HepG2 (cell line): ENCODE measurements around the gene RIPK3. TPM values are rescaled to one million over a fixed set of nuclear protein-coding genes. Genes with fewer than 3 reads are reported as not detected.

Experiments used
- ARHGAP35 ChIP-seq: sonication (generic); formaldehyde crosslinking; IDR thresholded peaks from 2 replicates; pipeline ENCODE4 v1.9.0; 2022; ENCODE audit warnings: mild to moderate bottlenecking, inconsistent platforms, moderate library complexity, missing genetic modification reagents, borderline replicate concordance
- ATF1 ChIP-seq: IDR thresholded peaks from 2 replicates; pipeline ENCODE4 v1.6.1; 2016; ENCODE audit warnings: mild to moderate bottlenecking, control low read depth
- ATF5 ChIP-seq: sonication (generic); formaldehyde crosslinking; IDR thresholded peaks from 2 replicates; pipeline ENCODE4 v1.4.0; 2020; ENCODE audit warnings: mild to moderate bottlenecking, low read depth, missing genetic modification reagents
- CENPX ChIP-seq: sonication (generic); formaldehyde crosslinking; IDR thresholded peaks from 2 replicates; pipeline ENCODE4 v1.9.0; 2021; ENCODE audit warnings: mild to moderate bottlenecking, missing genetic modification reagents, moderate library complexity
- DR1 ChIP-seq: sonication (generic); formaldehyde crosslinking; IDR thresholded peaks from 2 replicates; pipeline ENCODE4 v1.8.0; 2021; ENCODE audit warnings: mild to moderate bottlenecking, missing genetic modification reagents, inconsistent platforms
- HDAC6 ChIP-seq: fragments of 200-600 bp; sonication (generic); IDR thresholded peaks from 2 replicates; pipeline ENCODE4 v1.7.0; 2017; ENCODE audit warnings: mild to moderate bottlenecking, antibody characterized with exemption, low read length, low read depth
- HIVEP1 ChIP-seq: sonication (generic); formaldehyde crosslinking; IDR thresholded peaks from 2 replicates; pipeline ENCODE4 v1.4.0; 2020; ENCODE audit warnings: mild to moderate bottlenecking, missing genetic modification reagents
- MIER2 ChIP-seq: IDR thresholded peaks from 2 replicates; pipeline ENCODE4 v1.6.1; 2016; ENCODE audit warnings: missing biosample characterization, missing genetic modification reagents
- PCBP1 ChIP-seq: fragments of 200-400 bp; formaldehyde crosslinking; IDR thresholded peaks from 2 replicates; pipeline ENCODE4 v1.6.1; 2017; ENCODE audit warnings: mild to moderate bottlenecking, low read depth, low read length, borderline replicate concordance
- PPARG ChIP-seq: conservative IDR thresholded peaks from 2 replicates; pipeline ENCODE4 v1.6.1; 2016; ENCODE audit warnings: missing biosample characterization, missing genetic modification reagents
- RXRA ChIP-seq: sonication (generic); formaldehyde crosslinking; IDR thresholded peaks from 2 replicates; pipeline ENCODE4 v1.5.1; 2020; ENCODE audit warnings: missing genetic modification reagents
- SRSF9 ChIP-seq: fragments of 200-400 bp; formaldehyde crosslinking; IDR thresholded peaks from 2 replicates; pipeline ENCODE4 v1.6.1; 2018; ENCODE audit warnings: borderline replicate concordance, mild to moderate bottlenecking, low read depth, low read length; ENCODE audit not compliant: insufficient read depth, poor library complexity, severe bottlenecking
- TAF15 ChIP-seq: fragments of 200-400 bp; formaldehyde crosslinking; IDR thresholded peaks from one replicate; pipeline ENCODE4 v1.6.1; 2018; ENCODE audit warnings: mild to moderate bottlenecking, low read depth, low read length; ENCODE audit not compliant: poor library complexity, severe bottlenecking
- TRIM24 ChIP-seq: sonication (generic); formaldehyde crosslinking; IDR thresholded peaks from 2 replicates; pipeline ENCODE4 v1.8.0; 2022; ENCODE audit warnings: mild to moderate bottlenecking, missing genetic modification reagents
- ZBTB1 ChIP-seq: sonication (generic); formaldehyde crosslinking; IDR thresholded peaks from 2 replicates; pipeline ENCODE4 v1.4.0; 2020; ENCODE audit warnings: missing genetic modification reagents, borderline replicate concordance
- ZBTB10 ChIP-seq: sonication (generic); formaldehyde crosslinking; IDR thresholded peaks from 2 replicates; pipeline ENCODE4 v1.4.0; 2020; ENCODE audit warnings: missing genetic modification reagents, borderline replicate concordance
- ZBTB21 ChIP-seq: sonication (generic); formaldehyde crosslinking; IDR thresholded peaks from 2 replicates; pipeline ENCODE4 v1.4.0; 2020; ENCODE audit warnings: missing genetic modification reagents
- ZFP36 ChIP-seq: fragments of 150-350 bp; IDR thresholded peaks from 2 replicates; pipeline ENCODE4 v1.6.1; 2018; ENCODE audit warnings: borderline replicate concordance, low read length, low read depth; ENCODE audit not compliant: partially characterized antibody
- ZNF234 ChIP-seq: sonication (generic); formaldehyde crosslinking; conservative IDR thresholded peaks from 2 replicates; pipeline ENCODE4 v1.5.1; 2020; ENCODE audit warnings: mild to moderate bottlenecking, missing genetic modification reagents
- ZNF296 ChIP-seq: sonication (generic); formaldehyde crosslinking; conservative IDR thresholded peaks from 2 replicates; pipeline ENCODE4 v1.5.0; 2020; ENCODE audit warnings: mild to moderate bottlenecking, missing genetic modification reagents
- ZNF329 ChIP-seq: sonication (generic); formaldehyde crosslinking; IDR thresholded peaks from 2 replicates; pipeline ENCODE4 v1.9.0; 2021; ENCODE audit warnings: low read depth, mild to moderate bottlenecking, missing genetic modification reagents
- ZNF446 ChIP-seq: sonication (generic); formaldehyde crosslinking; IDR thresholded peaks from 2 replicates; pipeline ENCODE4 v1.5.0; 2020; ENCODE audit warnings: mild to moderate bottlenecking, missing genetic modification reagents
- ZNF619 ChIP-seq: sonication (generic); formaldehyde crosslinking; IDR thresholded peaks from 2 replicates; pipeline ENCODE4 v1.4.0; 2020; ENCODE audit warnings: mild to moderate bottlenecking, missing genetic modification reagents
- polyA plus RNA-seq, 8 experiments: library from polyadenylated mRNA; depleted of rRNA in 3 of 8; stranded (reverse) in 7 of 8; unstranded in 1 of 8; fragments of >200 nt; fragmentation: Illumina TruSeq in 4 of 8; extraction: Trizol in 4 of 8; gene quantifications; 2 replicates each; pipeline versions ENCODE4 v1.2.1 to v1.2.3, GENCODE V29; 2011 to 2016; ENCODE audit warnings: low read depth in 4 of 8, missing spikeins in 1 of 8, mixed read lengths in 1 of 8; ENCODE audit not compliant: insufficient read depth in 1 of 8
- total RNA-seq, 5 experiments: library from RNA; depleted of rRNA; stranded (reverse); fragments of >200 nt; fragmentation: Illumina TruSeq; extraction: Trizol; gene quantifications; 2 replicates each; pipeline ENCODE4 v1.2.3, GENCODE V29; 2016; ENCODE audit warnings: low read depth in 1 of 5
- TF ChIP-seq, protein P1 (sequence below): IDR thresholded peaks from 2 replicates; pipeline ENCODE4 v1.6.1; 2012; ENCODE audit warnings: low read depth, low read length, improper control_type of control experiment
- TF ChIP-seq, protein P2 (sequence below): sonication (generic); formaldehyde crosslinking; IDR thresholded peaks from 2 replicates; pipeline ENCODE4 v1.9.0; 2022; ENCODE audit warnings: missing genetic modification reagents, mild to moderate bottlenecking, borderline replicate concordance

The RIPK3 gene
- total and polyA plus RNA-seq, 2 of the 13 experiments (the other 11 are each of a cell fraction or from before 2014, with no cell fraction given), result not detected

GRCh38 chr14:24366413-24366720 lies 26.6 kb upstream of the RIPK3 start (continued):
- TF ChIP-seq, protein P1, sequence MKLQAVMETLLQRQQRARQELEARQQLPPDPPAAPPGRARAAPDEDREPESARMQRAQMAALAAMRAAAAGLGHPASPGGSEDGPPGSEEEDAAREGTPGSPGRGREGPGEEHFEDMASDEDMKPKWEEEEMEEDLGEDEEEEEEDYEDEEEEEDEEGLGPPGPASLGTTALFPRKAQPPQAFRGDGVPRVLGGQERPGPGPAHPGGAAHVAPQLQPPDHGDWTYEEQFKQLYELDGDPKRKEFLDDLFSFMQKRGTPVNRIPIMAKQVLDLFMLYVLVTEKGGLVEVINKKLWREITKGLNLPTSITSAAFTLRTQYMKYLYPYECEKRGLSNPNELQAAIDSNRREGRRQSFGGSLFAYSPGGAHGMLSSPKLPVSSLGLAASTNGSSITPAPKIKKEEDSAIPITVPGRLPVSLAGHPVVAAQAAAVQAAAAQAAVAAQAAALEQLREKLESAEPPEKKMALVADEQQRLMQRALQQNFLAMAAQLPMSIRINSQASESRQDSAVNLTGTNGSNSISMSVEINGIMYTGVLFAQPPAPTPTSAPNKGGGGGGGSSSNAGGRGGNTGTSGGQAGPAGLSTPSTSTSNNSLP, result no peak; the same call in 1 of the 2 replicates
- TF ChIP-seq ATF1 (CRISPR knock-in tag) (no peak), RXRA (CRISPR knock-in tag) (no peak), ZNF446 (peak; percentile 39; the same call in 1 of the 2 replicates), CENPX (no peak), DR1 (CRISPR knock-in tag) (no peak), HDAC6 (no peak), PCBP1 (no peak), PPARG (CRISPR knock-in tag) (no peak), ZNF296 (CRISPR knock-in tag) (no peak), ZNF329 (CRISPR knock-in tag) (no peak), ARHGAP35 (CRISPR knock-in tag) (no peak), ZBTB10 (CRISPR knock-in tag) (no peak), ZBTB21 (CRISPR knock-in tag) (no peak), ATF5 (CRISPR knock-in tag) (no peak), SRSF9 (no peak), MIER2 (no peak), TAF15 (no peak), ZBTB1 (CRISPR knock-in tag) (no peak), ZFP36 (no peak), HIVEP1 (CRISPR knock-in tag) (no peak), ZNF619 (CRISPR knock-in tag) (no peak), ZNF234 (CRISPR knock-in tag) (no peak), TRIM24 (CRISPR knock-in tag) (no peak)
- TF ChIP-seq, protein P2, sequence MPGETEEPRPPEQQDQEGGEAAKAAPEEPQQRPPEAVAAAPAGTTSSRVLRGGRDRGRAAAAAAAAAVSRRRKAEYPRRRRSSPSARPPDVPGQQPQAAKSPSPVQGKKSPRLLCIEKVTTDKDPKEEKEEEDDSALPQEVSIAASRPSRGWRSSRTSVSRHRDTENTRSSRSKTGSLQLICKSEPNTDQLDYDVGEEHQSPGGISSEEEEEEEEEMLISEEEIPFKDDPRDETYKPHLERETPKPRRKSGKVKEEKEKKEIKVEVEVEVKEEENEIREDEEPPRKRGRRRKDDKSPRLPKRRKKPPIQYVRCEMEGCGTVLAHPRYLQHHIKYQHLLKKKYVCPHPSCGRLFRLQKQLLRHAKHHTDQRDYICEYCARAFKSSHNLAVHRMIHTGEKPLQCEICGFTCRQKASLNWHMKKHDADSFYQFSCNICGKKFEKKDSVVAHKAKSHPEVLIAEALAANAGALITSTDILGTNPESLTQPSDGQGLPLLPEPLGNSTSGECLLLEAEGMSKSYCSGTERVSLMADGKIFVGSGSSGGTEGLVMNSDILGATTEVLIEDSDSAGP, result no peak
